Esophagus (tissue), 2 donors: ENCODE results near the gene PAK2. TPM values are rescaled to one million over a fixed set of nuclear protein-coding genes. Genes with fewer than 3 reads are reported as not detected.
"Not testable (repeated sequence)": the region's sequence is repeated elsewhere in the genome, so short reads cannot be mapped to it uniquely, and the experiment has no call there.

Experiments
- H3K27ac ChIP-seq, 2 donors: one replicate each; pipeline ENCODE4 v1.5.1; 2013; ENCODE audit warnings: low read depth in 2 of 2, mild to moderate bottlenecking in 2 of 2, inconsistent platforms in 1 of 2, low read length in 1 of 2, moderate library complexity in 1 of 2
- H3K27me3 ChIP-seq, 2 donors: one replicate each; pipeline ENCODE4 v1.6.1; 2013; ENCODE audit warnings: low read length in 2 of 2, control low read depth in 1 of 2, mild to moderate bottlenecking in 1 of 2; ENCODE audit not compliant: insufficient read depth in 2 of 2, control insufficient read depth in 1 of 2
- H3K36me3 ChIP-seq, 2 donors: one replicate each; pipeline ENCODE4 v1.6.1; 2013; ENCODE audit warnings: low read length in 1 of 2; ENCODE audit not compliant: control insufficient read depth in 2 of 2, insufficient read depth in 2 of 2
- H3K4me1 ChIP-seq, 2 donors: one replicate each; pipeline ENCODE4 v1.6.1; 2013; ENCODE audit warnings: low read length in 1 of 2; ENCODE audit not compliant: control insufficient read depth in 2 of 2, insufficient read depth in 2 of 2
- H3K4me3 ChIP-seq, 2 donors: one replicate each; pipeline ENCODE4 v1.5.1; 2013; ENCODE audit warnings: low read length in 2 of 2, mild to moderate bottlenecking in 2 of 2, low read depth in 1 of 2, moderate library complexity in 1 of 2
- H3K9me3 ChIP-seq, 2 donors: one replicate each; pipeline ENCODE4 v1.6.1; 2013; ENCODE audit warnings: mild to moderate bottlenecking in 2 of 2, low read depth in 1 of 2, low read length in 1 of 2, moderate library complexity in 1 of 2; ENCODE audit not compliant: control insufficient read depth in 2 of 2, insufficient read depth in 1 of 2
- WGBS, 2 donors: extraction: QIAGEN DNeasy Blood & Tissue Kit; methylation state at CpG; one replicate each; pipeline ENCODE4 v1.1.7; 2013; 5-methylcytosine and 5-hydroxymethylcytosine counted together
- polyA plus RNA-seq, 2 donors: library from polyadenylated mRNA; stranded (reverse); fragments of 200-250 nt; gene quantifications; one replicate each; pipeline ENCODE4 v1.2.3, GENCODE V29; 2013
- donor health status: healthy with polysubstance abuse.
- donor health status: Bipolar disorder and iron deficiency.

PAK2 gene
- polyA plus RNA-seq, 2 donors, result 10.9 to 13.2 TPM

- Histone ChIP-seq H3K9me3 (no peaks in the 10 kb centered on the region), H3K36me3 (no peaks in the 10 kb centered on the region), H3K4me1 (no peaks in the 10 kb centered on the region), H3K4me3 (no peak overlapping the region), H3K27ac (no peak overlapping the region), H3K27me3 (no peaks in the 10 kb centered on the region)
- WGBS, 2 donors, result 61% methylated on average over 8 of the region's 8 CpGs
Measured at GRCh38 chr3:196835086-196835485, 95.4 kb downstream of the PAK2 start.

GRCh38 chr3:196836626-196837025, 97.0 kb downstream of the PAK2 start:
- WGBS, 2 donors, result 85 to 90% methylated on average over 1 of the region's 1 CpG
- H3K36me3 ChIP-seq, H3K4me1 ChIP-seq, H3K4me3 ChIP-seq, H3K27ac ChIP-seq, H3K9me3 ChIP-seq, H3K27me3 ChIP-seq: not testable (repeated sequence)

- Histone ChIP-seq H3K36me3 (no peaks in the 10 kb centered on the region), H3K4me3 (no peak overlapping the region), H3K4me1 (no peaks in the 10 kb centered on the region), H3K9me3 (no peaks in the 10 kb centered on the region), H3K27ac (no peak overlapping the region), H3K27me3 (no peaks in the 10 kb centered on the region)
- 42 to 44% methylated on average over 3 of the region's 3 CpGs for WGBS, 2 donors
Measured at GRCh38 chr3:196837819-196838420, 98.3 kb downstream of the PAK2 start.

- not testable (repeated sequence) for H3K9me3 ChIP-seq, H3K4me3 ChIP-seq, H3K4me1 ChIP-seq, H3K27me3 ChIP-seq, H3K27ac ChIP-seq, H3K36me3 ChIP-seq
- 85 to 88% methylated on average over 6 of the region's 6 CpGs for WGBS, 2 donors
Measured at GRCh38 chr3:196839351-196839750, 99.7 kb downstream of the PAK2 start.

- H3K4me3 ChIP-seq, result no peak overlapping the region
- H3K4me1 ChIP-seq, result no peaks in the 10 kb centered on the region
- H3K27me3 ChIP-seq, result no peaks in the 10 kb centered on the region
- 67 to 71% methylated on average over 17 of the region's 17 CpGs for WGBS, 2 donors
- no peaks in the 10 kb centered on the region for H3K36me3 ChIP-seq
- no peaks in the 10 kb centered on the region for H3K9me3 ChIP-seq
- H3K27ac ChIP-seq, result no peak overlapping the region
Measured at GRCh38 chr3:196842567-196843434, 103.1 kb downstream of the PAK2 start.

- no peak overlapping the region for H3K4me3 ChIP-seq
- no peaks in the 10 kb centered on the region for H3K36me3 ChIP-seq
- no peak overlapping the region for H3K27ac ChIP-seq
- H3K27me3 ChIP-seq, result no peaks in the 10 kb centered on the region
- no peaks in the 10 kb centered on the region for H3K9me3 ChIP-seq
- 76 to 79% methylated on average over 9 of the region's 9 CpGs for WGBS, 2 donors
- no peaks in the 10 kb centered on the region for H3K4me1 ChIP-seq
Measured at GRCh38 chr3:196843435-196844110, 103.9 kb downstream of the PAK2 start.

GRCh38 chr3:196844235-196845219, 104.9 kb downstream of the PAK2 start:
- H3K4me1 ChIP-seq, H3K36me3 ChIP-seq, H3K4me3 ChIP-seq, H3K27me3 ChIP-seq, H3K27ac ChIP-seq, H3K9me3 ChIP-seq: not testable (repeated sequence)
- 87 to 89% methylated on average over 20 of the region's 22 CpGs for WGBS, 2 donors

GRCh38 chr3:196848375-196848774, 108.7 kb downstream of the PAK2 start:
- H3K4me1 ChIP-seq, H3K9me3 ChIP-seq, H3K36me3 ChIP-seq, H3K27me3 ChIP-seq, H3K4me3 ChIP-seq, H3K27ac ChIP-seq: not testable (repeated sequence)
- WGBS, 2 donors, result 87 to 89% methylated on average over 4 of the region's 4 CpGs

- no peak overlapping the region for H3K4me3 ChIP-seq
- no peaks in the 10 kb centered on the region for H3K9me3 ChIP-seq
- no peak overlapping the region for H3K27ac ChIP-seq
- no peaks in the 10 kb centered on the region for H3K27me3 ChIP-seq
- H3K4me1 ChIP-seq, result no peaks in the 10 kb centered on the region
- H3K36me3 ChIP-seq, result no peaks in the 10 kb centered on the region
- 76 to 82% methylated on average over 11 of the region's 11 CpGs for WGBS, 2 donors
Measured at GRCh38 chr3:196849180-196849741, 109.6 kb downstream of the PAK2 start.
